Testis (tissue), 3 donors: ENCODE measurements around the gene ATF3. TPM values are rescaled to one million over a fixed set of nuclear protein-coding genes. Genes with fewer than 3 reads are reported as not detected.

ENCODE experiments used
- DNase-seq: peaks from one replicate; pipeline ENCODE4 v3.0.0-alpha.2; 2019
- H3K27ac ChIP-seq, 2 donors: fragments of 200-600 bp; sonication (generic); one replicate each; pipeline ENCODE4 v1.5.1; 2019
- H3K27me3 ChIP-seq: fragments of 200-600 bp; sonication (generic); one replicate; pipeline ENCODE4 v1.5.1; 2019
- H3K36me3 ChIP-seq: fragments of 200-600 bp; sonication (generic); one replicate; pipeline ENCODE4 v1.5.1; 2017; ENCODE audit warnings: low read depth; ENCODE audit errors: missing control alignments
- H3K4me1 ChIP-seq: fragments of 200-600 bp; sonication (generic); one replicate; pipeline ENCODE4 v1.5.1; 2019
- H3K4me3 ChIP-seq, 2 donors: fragments of 200-600 bp; sonication (generic); one replicate each; pipeline ENCODE4 v1.5.1; 2017 to 2019
- H3K9me3 ChIP-seq: fragments of 200-600 bp; sonication (generic); one replicate; pipeline ENCODE4 v1.5.1; 2017
- CTCF ChIP-seq, 3 experiments: fragments of 450-650 bp in 2 of 3; fragments of 200-600 bp in 1 of 3; sonication (generic) in 1 of 3; IDR thresholded peaks; one replicate each; pipeline ENCODE4 v1.5.1; 2016 to 2019; ENCODE audit warnings: antibody characterized with exemption in 3 of 3, mild to moderate bottlenecking in 2 of 3, moderate library complexity in 1 of 3
- POLR2A ChIP-seq: fragments of 450-650 bp; IDR thresholded peaks from one replicate; pipeline ENCODE4 v1.6.1; 2017; ENCODE audit warnings: antibody characterized with exemption, mild to moderate bottlenecking, moderate library complexity
- WGBS, 2 donors: methylation state at CpG; one replicate each; pipeline ENCODE4 v1.1.5; 2018; 5-methylcytosine and 5-hydroxymethylcytosine counted together
- intact Hi-C: fragments of 100-400 bp; cut with DNase I; formaldehyde crosslinking; loops from one replicate; pipeline ENCODE4 v1.15.1; 2023; ENCODE audit warnings: low total_unique reads
- polyA plus RNA-seq: library from polyadenylated mRNA; stranded (reverse); fragments of 350-450 nt; fragmentation: Illumina TruSeq; extraction: RNeasy Lipid Tissue Mini Kit (QIAGEN cat#74804); gene quantifications from one replicate; pipeline ENCODE4 v1.2.3, GENCODE V29; 2014; ENCODE audit warnings: low read depth, low replicate concordance; ENCODE audit not compliant: insufficient read depth
- total RNA-seq, 2 donors: library from RNA; depleted of rRNA; stranded (reverse); fragments of >200 nt; gene quantifications; one replicate each; pipeline ENCODE4 v1.2.3, GENCODE V29; 2016

Gene ATF3
- total and polyA plus RNA-seq, 3 donors from 2014 or later = 3.2 to 9.0 (median 4.6) TPM

DNA sequence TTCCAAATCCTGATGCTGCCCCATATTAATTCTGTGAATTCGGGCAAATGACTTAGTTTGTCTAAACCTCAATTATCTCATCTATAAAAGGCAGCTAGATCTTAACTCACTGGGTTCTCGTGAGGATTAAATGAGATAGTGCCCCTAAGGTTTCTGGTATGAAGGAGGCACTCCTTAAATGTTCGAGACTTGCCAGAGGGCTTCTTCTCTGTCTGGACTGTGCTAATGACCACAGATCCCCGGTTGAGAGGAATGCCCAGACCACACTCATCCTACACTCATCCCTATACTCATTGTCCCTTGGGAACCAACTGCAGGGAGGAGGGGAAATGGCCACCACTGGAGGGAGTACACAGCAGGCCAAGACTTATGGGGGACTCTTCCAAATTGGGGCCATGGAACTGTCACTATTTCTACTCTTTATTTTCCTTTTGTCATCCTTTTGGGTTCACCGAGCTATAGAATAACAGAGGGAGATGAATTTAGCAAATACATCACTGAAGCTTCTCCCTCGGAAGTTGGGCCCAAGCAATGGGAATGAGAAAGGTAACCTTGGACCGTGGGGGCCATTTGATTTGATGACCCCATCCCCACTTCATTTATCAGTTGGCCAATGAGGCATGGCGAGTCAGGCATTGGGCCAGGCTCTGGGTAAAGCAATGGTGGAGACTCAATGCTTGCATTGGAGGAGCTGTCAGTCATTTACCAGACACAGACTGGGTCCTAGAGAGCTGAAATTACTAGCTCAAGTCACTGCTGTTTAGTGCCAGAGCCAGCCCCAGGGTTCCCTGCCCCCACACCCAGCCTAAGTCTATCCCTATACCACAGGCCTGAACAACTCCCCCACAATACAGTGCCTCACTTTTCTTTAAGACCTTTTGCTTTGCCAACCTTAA lies 5.1 kb downstream of the ATF3 start:
- Histone ChIP-seq H3K27me3 (no peaks in the 10 kb centered on the region), H3K36me3 (no peaks in the 10 kb centered on the region), H3K4me1 (no peaks in the 10 kb centered on the region), H3K27ac (no peak overlapping the region), H3K4me3 (no peak overlapping the region), H3K9me3 (no peaks in the 10 kb centered on the region)
- no peak for DNase-seq
- TF ChIP-seq POLR2A = no peak
- TF ChIP-seq CTCF (IDR thresholded peaks at IDR 0.05) = no peak
- intact Hi-C loops = no loop called here
- WGBS, 2 donors = 89 to 92% methylated on average over 8 of the region's 8 CpGs

GRCh38 chr1:212614453-212615200 lies 6.1 kb downstream of the ATF3 start:
- Histone ChIP-seq H3K4me1 (no peaks in the 10 kb centered on the region), H3K27me3 (no peaks in the 10 kb centered on the region), H3K27ac (no peak overlapping the region), H3K9me3 (no peaks in the 10 kb centered on the region), H3K36me3 (no peaks in the 10 kb centered on the region), H3K4me3 (no peak overlapping the region)
- no peak for DNase-seq
- WGBS, 2 donors = 93 to 96% methylated on average over 5 of the region's 5 CpGs
- intact Hi-C loops = no loop called here
- TF ChIP-seq CTCF (IDR thresholded peaks at IDR 0.05) (no peak), POLR2A (no peak)

DNA sequence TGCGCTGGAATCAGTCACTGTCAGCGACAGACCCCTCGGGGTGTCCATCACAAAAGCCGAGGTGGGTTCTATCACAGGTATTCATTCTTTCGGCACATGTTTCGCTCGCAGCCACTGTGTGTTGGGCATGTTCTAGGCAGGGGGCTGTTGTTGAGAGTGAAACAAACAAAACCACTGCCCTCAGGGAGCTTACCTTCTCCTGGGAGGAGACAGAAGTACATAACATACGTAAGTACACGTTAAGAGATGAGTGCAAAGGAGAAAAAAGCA lies 6.6 kb downstream of the ATF3 start:
- Histone ChIP-seq H3K4me3 (no peak overlapping the region), H3K36me3 (no peaks in the 10 kb centered on the region), H3K9me3 (no peaks in the 10 kb centered on the region), H3K27me3 (no peaks in the 10 kb centered on the region), H3K27ac (no peak overlapping the region), H3K4me1 (no peaks in the 10 kb centered on the region)
- no peak for DNase-seq
- 88 to 94% methylated on average over 9 of the region's 9 CpGs for WGBS, 2 donors
- no peak for TF ChIP-seq POLR2A
- no peak for TF ChIP-seq CTCF (IDR thresholded peaks at IDR 0.05)
- intact Hi-C loops = no loop called here

DNA sequence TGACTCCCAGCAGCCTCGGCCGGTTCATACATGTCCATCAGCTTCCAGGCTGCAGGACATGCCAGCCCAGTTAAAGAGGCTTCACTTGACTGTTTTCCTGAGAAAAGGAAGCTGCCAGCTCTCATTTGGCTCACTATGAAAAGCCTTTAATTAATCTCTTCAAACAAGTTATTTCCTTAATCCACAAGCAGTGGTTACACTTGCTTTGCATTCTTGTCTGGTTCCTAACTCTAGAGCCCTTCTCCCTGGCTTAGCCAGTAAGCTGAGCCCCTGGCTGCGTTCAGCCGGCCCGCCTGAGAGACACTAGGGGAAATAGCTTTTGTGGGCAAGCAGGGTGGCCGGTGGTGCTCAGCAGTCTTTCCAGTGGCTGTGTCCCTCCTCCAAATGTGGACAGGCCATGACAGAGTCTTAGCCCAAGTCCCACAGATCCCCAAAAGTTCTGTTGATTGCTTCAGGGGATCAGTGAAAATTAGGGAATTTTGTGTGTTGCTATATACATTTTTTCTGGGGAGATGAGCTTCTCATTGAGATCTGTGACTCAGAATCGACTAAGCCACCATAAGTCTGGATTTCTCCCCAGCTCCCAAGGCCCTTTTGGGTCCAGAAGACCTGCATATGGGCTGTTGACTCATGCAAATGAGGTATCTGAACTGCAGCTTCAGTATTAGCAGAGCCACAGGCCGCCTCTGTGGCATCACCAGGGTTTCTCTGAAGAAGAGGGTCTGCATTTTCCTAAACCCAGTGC lies 10.1 kb downstream of the ATF3 start:
- 90 to 92% methylated on average over 8 of the region's 8 CpGs for WGBS, 2 donors
- TF ChIP-seq CTCF (IDR thresholded peaks at IDR 0.05) = no peak
- TF ChIP-seq POLR2A = no peak
- intact Hi-C loops = no loop called here
- H3K27ac ChIP-seq = no peak overlapping the region
- H3K4me3 ChIP-seq = no peak overlapping the region
- no peaks in the 10 kb centered on the region for H3K36me3 ChIP-seq
- H3K4me1 ChIP-seq = no peaks in the 10 kb centered on the region
- H3K27me3 ChIP-seq = no peaks in the 10 kb centered on the region
- no peaks in the 10 kb centered on the region for H3K9me3 ChIP-seq
- DNase-seq = no peak
